ENCODE results near the gene FSTL5.

FSTL5 gene

GRCh38 chr4:161664740-161665139 lies 499.1 kb downstream of the FSTL5 start:
- DNase-seq: no peak

- no peak for DNase-seq
Measured at GRCh38 chr4:161663844-161664243, 500.0 kb downstream of the FSTL5 start.

GRCh38 chr4:161658676-161659075 lies 505.1 kb downstream of the FSTL5 start:
- no peak for DNase-seq

- no peak for DNase-seq
Measured at GRCh38 chr4:161657616-161658015, 506.2 kb downstream of the FSTL5 start.

- DNase-seq: no peak
Measured at GRCh38 chr4:161656594-161656993, 507.2 kb downstream of the FSTL5 start.

- no peak for DNase-seq
Measured at GRCh38 chr4:161655148-161655547, 508.7 kb downstream of the FSTL5 start.

- DNase-seq: no peak
Measured at GRCh38 chr4:161653697-161654096, 510.1 kb downstream of the FSTL5 start.

- no peak for DNase-seq
Measured at GRCh38 chr4:161651586-161651985, 512.2 kb downstream of the FSTL5 start.

- DNase-seq: no peak
Measured at GRCh38 chr4:161650812-161651211, 513.0 kb downstream of the FSTL5 start.

- DNase-seq: no peak
Measured at GRCh38 chr4:161647757-161648156, 516.0 kb downstream of the FSTL5 start.

- DNase-seq: no peak
Measured at GRCh38 chr4:161642708-161643107, 521.1 kb downstream of the FSTL5 start.

GRCh38 chr4:161629694-161630441 lies 533.9 kb downstream of the FSTL5 start:
- no peak for DNase-seq

GRCh38 chr4:161604516-161605300 lies 559.1 kb downstream of the FSTL5 start:
- no peak for DNase-seq

- no peak for DNase-seq
Measured at GRCh38 chr4:161601011-161601410, 562.8 kb downstream of the FSTL5 start.

- DNase-seq: no peak
Measured at GRCh38 chr4:161595230-161595771, 568.5 kb downstream of the FSTL5 start.

- no peak for DNase-seq
Measured at GRCh38 chr4:161585011-161585410, 578.8 kb downstream of the FSTL5 start.

- DNase-seq: no peak
Measured at GRCh38 chr4:161583549-161583948, 580.3 kb downstream of the FSTL5 start.

GRCh38 chr4:161581262-161582230 lies 582.3 kb downstream of the FSTL5 start:
- DNase-seq: no peak

- no peak for DNase-seq
Measured at GRCh38 chr4:161577579-161578301, 586.1 kb downstream of the FSTL5 start.

- DNase-seq: no peak
Measured at GRCh38 chr4:161573836-161574235, 590.0 kb downstream of the FSTL5 start.

GRCh38 chr4:161564230-161564834 lies 599.5 kb downstream of the FSTL5 start:
- no peak for DNase-seq
